HG03095 (cell line): ENCODE results near the gene DERA.
A peak's percentile ranks its signal among the peaks of the same experiment; 100 is the strongest.
"Not testable (repeated sequence)": the region's sequence is repeated elsewhere in the genome, so short reads cannot be mapped to it uniquely, and the experiment has no call there.

Source experiments
- ATAC-seq: cut with Tn5 transposase; IDR thresholded peaks from one replicate; pipeline ENCODE4 v1.9.1; 2021; ENCODE audit warnings: moderate library complexity; ENCODE audit not compliant: unreplicated experiment

DERA gene

GRCh38 chr12:15910864-15911721 is at the start of gene DERA:
TSS of gene DERA (plus strand) at chr12:15911332. CDS start at chr12:15911384, 52 bp downstream.
- peak; percentile 95 for ATAC-seq

DNA sequence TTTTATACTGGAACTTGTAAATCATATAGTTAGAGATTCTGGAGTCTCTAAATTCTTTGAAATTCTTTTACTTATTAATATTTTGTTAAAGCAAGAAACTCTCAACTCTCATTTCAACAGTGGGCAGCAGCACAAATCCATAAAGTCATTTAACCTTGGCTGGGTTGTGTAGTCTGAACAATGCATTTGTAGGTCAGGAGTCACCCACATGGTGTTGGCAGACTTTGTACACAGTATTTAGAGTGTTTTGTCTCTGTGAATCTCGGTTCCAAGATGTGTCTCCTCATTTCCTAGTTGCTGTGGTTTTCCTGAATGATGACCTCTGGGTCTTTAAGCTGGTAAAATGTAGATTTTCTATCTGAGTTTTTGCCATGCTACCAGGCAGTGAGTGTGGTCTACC is 49.7 kb upstream of the DERA start:
- ATAC-seq, result no peak

- no peak for ATAC-seq
These were observed 48.3 kb upstream of the DERA start for GRCh38 chr12:15862840-15863239.

- ATAC-seq, result no peak
These were observed 47.8 kb upstream of the DERA start for GRCh38 chr12:15863372-15863771.

DNA sequence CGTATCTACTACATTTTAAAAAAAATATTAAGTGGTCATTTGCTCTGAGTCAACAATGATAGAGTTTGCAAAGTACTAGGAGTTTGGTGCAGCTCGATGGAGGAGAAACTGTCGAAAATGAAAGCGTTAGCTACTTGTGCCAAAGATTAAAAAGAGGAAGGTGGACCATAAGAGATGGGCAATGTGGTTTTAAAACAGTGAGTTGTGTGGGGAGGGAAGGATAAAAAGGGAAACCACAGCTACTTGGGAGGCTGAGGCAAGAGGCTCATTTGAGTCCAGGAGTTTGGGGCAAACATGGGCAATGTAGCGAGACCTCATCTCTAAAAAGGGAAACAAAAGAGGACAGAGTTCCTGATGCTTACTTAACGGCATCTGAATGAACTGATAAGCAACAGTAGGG is 47.1 kb upstream of the DERA start:
- peak; percentile 87 for ATAC-seq

DNA sequence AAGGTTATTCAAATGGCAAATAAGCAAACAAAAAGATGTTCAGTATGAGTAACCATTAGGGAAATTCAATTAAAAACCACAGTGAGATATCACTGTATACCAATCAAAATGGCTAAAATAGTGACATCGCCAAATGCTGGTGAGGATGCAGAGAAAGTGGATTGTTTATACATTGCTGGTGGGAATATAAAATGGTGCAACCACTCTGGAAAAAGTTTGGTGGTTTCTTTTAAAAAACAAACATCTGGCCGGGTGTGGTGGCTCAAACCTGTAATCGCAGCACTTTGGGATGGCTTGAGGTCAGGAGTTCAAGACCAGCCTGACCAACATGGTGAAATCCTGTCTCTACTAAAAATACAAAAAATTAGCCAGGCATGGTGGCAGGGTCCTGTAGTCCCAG is 42.9 kb upstream of the DERA start:
- no peak for ATAC-seq

DNA sequence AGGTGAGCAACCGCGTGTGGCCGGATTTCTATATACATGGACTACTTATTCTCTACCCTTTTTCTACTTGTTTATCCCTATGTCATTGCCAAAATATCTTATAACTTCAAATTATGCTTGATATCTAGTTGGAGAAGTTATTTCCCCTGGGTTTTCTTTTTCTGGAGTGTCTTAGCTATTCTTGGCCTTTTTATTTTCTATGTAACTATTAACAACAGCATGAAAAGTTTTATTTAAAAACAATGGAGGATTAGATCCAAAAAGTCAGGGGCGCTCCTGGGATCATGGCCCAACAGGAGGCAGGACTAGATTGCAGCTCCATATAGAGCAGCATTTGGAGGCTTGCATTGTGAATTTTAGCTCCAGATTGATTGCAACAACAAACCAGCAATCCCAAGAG is 37.6 kb upstream of the DERA start:
- ATAC-seq, result no peak

GRCh38 chr12:15874556-15875145 is 36.5 kb upstream of the DERA start:
- not testable (repeated sequence) for ATAC-seq

DNA sequence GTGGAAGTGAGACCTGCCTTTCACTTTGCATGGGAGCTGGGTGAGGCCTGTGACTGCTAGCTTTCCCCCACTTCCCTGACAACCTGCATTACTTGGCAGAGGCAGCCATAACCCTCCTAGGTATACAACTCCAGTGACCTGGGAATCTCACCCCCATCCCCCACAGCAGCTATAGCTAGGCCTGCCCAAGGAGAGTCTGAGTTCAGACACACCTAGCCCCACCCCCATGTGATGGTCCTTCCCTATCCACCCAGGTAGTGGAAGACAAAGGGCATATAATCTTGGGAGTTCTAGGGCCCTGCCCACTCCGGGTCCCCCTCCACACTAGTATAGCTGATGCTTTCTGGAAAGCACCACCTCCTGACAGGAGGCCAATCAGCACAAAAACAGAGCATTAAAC is 35.3 kb upstream of the DERA start:
- no peak for ATAC-seq

DNA sequence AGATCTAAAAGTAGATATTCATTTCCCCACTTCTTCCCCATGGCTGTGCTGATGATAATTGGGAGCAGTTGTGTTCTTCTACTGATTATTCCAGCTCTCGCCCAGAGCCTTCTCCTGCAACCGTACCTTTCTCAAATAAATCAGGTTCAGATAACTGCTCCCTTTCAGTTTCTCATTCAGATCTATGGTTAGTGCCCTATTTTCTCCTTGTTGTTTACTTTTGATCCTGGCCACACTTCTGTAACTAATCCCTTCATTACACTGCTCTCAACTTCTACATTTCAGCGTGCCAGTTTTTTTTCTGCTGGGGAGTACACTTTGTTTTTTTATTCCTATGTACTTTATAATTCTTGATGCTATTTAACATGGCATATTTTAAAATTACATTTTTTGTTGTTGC is 31.7 kb upstream of the DERA start:
- ATAC-seq, result no peak

GRCh38 chr12:15880721-15881120 is 30.4 kb upstream of the DERA start:
- ATAC-seq, result no peak

GRCh38 chr12:15882118-15882971 is 28.8 kb upstream of the DERA start, which contains the start of gene STRAP:
TSS of gene STRAP (plus strand) at chr12:15882387. CDS start at chr12:15882708, 321 bp downstream.
- peak; percentile 98 for ATAC-seq

DNA sequence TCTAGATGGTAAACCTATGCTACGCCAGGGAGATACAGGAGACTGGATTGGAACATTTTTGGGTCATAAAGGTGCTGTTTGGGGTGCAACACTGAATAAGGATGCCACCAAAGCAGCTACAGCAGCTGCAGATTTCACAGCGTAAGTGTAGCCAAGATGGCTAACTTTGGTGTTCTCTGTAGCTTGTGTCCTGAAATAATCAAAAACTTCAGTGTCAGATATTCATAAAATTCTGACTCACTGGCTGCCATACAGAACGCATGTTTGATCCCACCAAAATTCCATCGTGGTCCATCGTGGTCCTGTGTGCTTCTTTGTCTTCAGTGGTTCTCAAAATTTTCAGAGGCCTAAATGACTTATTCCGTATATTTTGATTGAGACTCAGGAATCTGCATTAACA is 27.6 kb upstream of the DERA start:
- ATAC-seq, result no peak

- no peak for ATAC-seq
These were observed 24.6 kb upstream of the DERA start for GRCh38 chr12:15886372-15887042.

DNA sequence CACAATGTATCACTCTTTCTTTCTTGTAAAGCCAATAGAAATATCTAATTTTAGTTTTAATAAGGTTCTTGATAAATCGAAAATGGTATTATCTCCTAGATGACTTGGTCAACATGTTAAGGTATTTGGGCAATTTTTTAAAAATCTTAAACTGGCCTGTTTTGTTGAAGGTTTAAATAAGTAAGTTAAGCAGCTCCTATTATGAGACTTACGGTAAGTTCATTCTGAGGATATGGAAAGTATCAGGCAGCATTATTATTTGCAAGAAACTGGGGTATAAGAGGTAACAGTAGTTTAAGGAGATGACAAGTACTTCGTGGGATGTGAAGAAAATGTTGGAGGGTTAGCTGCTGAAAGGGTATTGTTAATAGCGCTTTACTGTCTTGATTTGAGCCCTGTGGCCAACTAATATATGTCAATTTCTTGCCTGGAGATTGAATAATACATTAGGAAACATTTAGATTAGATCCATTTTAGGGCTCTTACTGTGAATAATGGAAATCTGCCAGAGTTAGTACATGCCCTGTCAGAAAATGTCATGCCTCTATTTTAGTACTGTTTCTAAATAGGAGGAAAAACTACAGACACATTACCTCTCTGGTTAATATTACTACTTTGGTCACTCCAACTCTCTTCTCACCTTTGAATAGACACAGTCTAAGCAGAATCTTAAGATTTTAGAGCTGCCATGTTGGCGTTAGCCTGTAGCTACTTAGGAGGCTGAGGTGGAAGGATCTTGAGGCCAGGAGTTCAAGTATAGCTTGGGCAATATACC is 23.9 kb upstream of the DERA start:
- no peak for ATAC-seq

GRCh38 chr12:15892645-15893259 is 18.4 kb upstream of the DERA start:
- ATAC-seq, result no peak

GRCh38 chr12:15893260-15893659 is 17.9 kb upstream of the DERA start:
- no peak for ATAC-seq

- no peak for ATAC-seq
These were observed 14.3 kb upstream of the DERA start for GRCh38 chr12:15896867-15897266.

DNA sequence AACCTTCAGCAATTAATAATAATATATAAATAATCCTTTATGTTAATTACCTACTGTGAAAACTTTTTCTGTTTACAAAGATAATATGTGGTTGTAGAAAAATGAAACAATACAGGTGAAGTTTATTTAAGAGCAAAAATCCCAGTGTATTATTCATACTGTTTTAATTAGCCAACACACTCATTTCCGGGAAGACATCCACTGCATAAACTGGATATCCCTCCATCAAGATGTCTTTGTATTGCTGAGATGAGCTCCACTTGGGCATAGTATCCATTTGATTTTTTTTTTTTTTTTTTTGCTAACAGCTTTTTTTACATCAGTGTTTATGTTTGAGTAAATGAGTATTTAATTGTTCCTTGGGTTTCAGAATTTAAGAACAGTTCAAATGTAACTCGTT is 13.7 kb upstream of the DERA start:
- no peak for ATAC-seq
